AG04449 (cell line): Measurements from ENCODE around the gene MNX1.

Source experiments
- CTCF ChIA-PET: fragments of 350-600 bp; formaldehyde crosslinking; extraction: SDS; loops from one replicate; lab custom pipeline; 2021; ENCODE audit warnings: antibody characterized with exemption; lab: Yijun Ruan, JAX
- POLR2A ChIA-PET: fragments of 400-600, 350-600 bp; formaldehyde crosslinking; extraction: SDS; loops from one replicate; lab custom pipeline; 2020; ENCODE audit warnings: antibody characterized with exemption, inconsistent platforms; lab: Yijun Ruan, JAX
- DNase-seq: peaks from one replicate; pipeline ENCODE4 v3.0.0-alpha.2; 2010; ENCODE audit warnings: low read depth, low spot score
- H3K4me3 ChIP-seq: 2 replicates; pipeline ENCODE4 v1.5.1; 2011; ENCODE audit warnings: low read depth, mild to moderate bottlenecking, control low read depth, low read length
- CTCF ChIP-seq: IDR thresholded peaks from one replicate; pipeline ENCODE4 v1.5.1; 2011; ENCODE audit warnings: mild to moderate bottlenecking, moderate library complexity, low read length, control low read depth, inconsistent platforms; ENCODE audit not compliant: insufficient read depth; ENCODE audit errors: missing control alignments

The MNX1 gene

DNA sequence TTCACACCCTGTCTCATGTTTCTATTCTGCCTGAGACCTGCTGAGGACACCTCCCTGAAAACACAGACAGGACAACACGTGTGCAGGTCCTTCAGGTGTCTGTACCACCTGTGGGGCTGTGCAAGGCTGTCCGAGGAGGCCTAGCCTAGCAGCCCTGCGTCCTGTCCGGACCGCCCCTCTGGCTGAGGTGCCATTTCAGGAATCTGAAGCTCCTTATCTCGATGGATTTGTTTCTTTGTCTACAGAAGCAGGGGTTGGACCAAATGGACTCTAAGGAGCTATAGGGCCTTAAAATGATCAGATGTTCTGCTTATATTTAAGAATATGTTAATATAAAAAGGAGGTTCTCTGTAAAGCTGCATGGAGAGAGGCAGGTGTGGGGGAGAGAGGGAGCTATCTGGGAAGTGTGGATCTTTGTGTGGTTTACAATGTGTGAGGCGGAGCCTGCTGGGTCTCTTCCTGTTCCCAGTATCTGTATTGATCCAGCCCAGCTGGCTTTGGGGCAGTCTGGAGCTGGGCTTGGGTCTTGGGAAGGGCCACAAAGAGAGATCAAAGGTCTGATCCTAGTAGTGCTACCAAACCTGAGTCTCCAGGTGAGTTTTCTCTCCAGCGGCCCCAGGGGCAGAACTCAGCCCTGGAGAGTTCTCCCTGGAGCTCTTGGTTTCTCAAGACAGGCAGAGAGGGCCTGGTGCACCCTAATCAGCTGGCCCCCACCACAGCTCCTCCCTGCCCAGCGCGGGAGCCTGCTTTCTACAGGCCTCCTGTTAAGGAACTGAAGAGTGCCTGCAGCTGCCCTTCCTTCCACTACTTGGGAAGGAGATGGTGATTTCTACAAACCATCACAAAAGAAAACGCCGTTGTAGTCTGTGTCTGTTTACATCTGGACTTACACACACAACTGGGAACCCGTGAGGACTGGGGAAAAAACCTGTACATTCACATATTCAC is 3.4 kb upstream of the MNX1 start:
- H3K4me3 ChIP-seq, result no peak overlapping the region
- ChIA-PET POLR2A (no interaction called here), CTCF (interaction anchor here (1.0 to 1.4 kb wide), 2 partner anchors 9 to 43 kb away, joined by 3 read pairs; no protein-coding TSS in a partner anchor)
- no peak for TF ChIP-seq CTCF
- DNase-seq, result no peak

DNA sequence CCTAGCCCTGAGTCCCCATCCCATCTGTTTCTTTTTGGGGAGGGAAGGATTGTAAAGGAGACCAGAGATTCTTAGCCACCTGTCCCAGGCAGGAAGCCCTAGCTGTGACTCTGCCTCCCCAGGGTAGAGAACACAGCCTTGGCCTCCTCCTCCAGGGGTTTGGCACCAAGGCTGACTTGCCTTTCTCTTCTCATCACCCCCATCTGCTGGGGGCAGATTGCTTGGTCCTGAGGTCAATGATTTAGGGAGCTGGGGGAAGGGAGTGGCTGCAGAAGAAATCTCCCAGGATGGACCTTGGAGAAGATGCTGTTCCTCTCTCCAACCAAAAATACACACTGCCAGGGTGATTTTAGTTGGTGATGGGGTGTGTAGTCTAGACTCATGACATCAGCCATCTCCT is 2.6 kb upstream of the MNX1 start:
- POLR2A ChIA-PET, result no interaction called here
- DNase-seq, result no peak
- CTCF ChIA-PET, result interaction anchor here (1.0 kb wide), 1 partner anchor 10 kb away, joined by 3 read pairs; no protein-coding TSS in a partner anchor
- H3K4me3 ChIP-seq, result no peak overlapping the region
- TF ChIP-seq CTCF, result no peak

DNA sequence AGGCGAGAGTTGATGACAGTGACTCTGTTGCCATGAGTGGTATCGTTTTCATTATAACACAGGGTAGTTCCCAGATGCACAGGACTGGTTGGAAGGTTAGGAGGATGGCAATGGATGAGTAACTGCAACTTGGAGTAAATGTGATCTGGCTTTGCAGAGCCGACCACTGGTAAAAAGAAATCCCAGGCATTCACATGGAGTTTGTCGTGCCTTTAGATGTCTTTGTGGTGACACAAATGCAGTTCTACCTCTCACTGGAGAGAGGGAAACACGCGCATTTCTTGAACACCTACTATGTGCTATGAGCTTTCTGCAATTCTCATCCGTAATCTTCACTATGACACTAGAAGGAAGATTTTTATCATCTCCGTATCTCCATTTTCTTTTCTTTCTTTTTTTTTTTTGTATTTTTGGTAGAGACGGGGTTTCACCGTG is 1.7 kb upstream of the MNX1 start:
- DNase-seq, result no peak
- POLR2A ChIA-PET, result interaction anchor here (0.7 kb wide), 1 partner anchor 119 kb away, joined by 6 read pairs; the partner anchor contains the start of gene LMBR1
- CTCF ChIA-PET, result no interaction called here
- H3K4me3 ChIP-seq, result no peak overlapping the region
- no peak for TF ChIP-seq CTCF

- ChIA-PET CTCF (no interaction called here), POLR2A (interaction anchor here (0.7 kb wide), 1 partner anchor 118 kb away, joined by 6 read pairs; the partner anchor contains the start of gene LMBR1)
- no peak for DNase-seq
- TF ChIP-seq CTCF, result no peak
- no peak overlapping the region for H3K4me3 ChIP-seq
Measured at GRCh38 chr7:157011333-157012112, 1.1 kb upstream of the MNX1 start.

DNA sequence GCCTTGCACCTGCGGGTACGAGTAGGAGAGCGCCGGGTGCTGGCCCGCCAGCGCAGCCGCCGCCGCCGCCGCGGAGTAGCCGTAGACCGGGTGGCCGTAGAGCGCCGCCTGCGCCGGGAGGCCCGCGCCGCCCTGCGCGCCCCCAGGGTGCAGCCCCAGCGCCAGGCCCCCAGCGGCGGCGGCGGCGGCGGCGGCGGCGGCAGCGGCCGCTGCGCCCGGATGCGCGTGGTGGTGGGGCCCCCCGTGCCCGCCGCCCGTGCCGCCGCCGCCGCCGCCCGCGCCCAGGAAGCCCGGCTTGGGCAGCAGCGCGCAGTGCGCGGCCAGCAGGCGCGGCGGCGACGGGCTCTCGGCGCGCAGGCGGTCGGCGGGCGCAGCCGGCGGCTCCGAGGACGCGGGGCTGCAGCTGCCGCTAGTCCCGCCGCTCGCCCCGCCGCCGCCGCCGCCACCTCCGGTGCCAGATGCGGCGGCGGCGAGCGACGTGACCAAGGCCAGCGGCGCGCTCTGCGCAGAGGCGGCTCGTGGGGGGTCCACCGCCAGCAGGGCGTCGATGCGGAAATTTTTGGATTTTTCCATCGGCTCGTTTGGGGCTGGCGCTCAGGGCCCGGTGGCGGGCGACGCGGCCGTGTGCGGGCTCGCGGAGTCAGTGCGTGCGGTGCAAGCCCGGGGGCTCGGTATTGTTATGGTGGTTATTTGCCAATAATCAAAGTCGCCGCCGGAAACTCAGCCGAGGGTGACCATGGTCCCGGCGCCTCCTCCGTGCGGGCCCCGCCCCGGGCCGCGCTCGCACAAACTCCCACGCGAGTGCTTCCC is 480 bp downstream of the MNX1 start:
- DNase-seq, result no peak
- CTCF ChIA-PET, result no interaction called here
- H3K4me3 ChIP-seq, result no peak overlapping the region
- no peak for TF ChIP-seq CTCF
- POLR2A ChIA-PET, result no interaction called here
